Heart left ventricle (tissue), 13 donors: ENCODE measurements around the gene CNNM3.

Experiments used
- CTCF ChIP-seq, 12 donors: fragments of 200-600 bp; sonication (generic) in 4 of 12; IDR thresholded peaks; one replicate each; pipeline versions ENCODE4 v1.5.0 to v1.8.0; 2018 to 2022; ENCODE audit warnings: antibody characterized with exemption in 12 of 12, mild to moderate bottlenecking in 5 of 12
- POLR2A ChIP-seq, 2 donors: fragments of 450-650 bp; IDR thresholded peaks; one replicate each; pipeline ENCODE4 v1.6.1; 2017; ENCODE audit warnings: antibody characterized with exemption in 2 of 2, mild to moderate bottlenecking in 2 of 2, moderate library complexity in 2 of 2
- donor health status: ischemic (EF 13 %, LVEDD 7.1; RV severe dilation, severe dysfunction).
- donor health status: DM: no; HTN: yes; CAD: no.
- donor health status: DM: no; HTN: no; CAD: no.
- donor health status: ischemic (EF 25% LVEDD 6.9; RV normal size, moderate dysfunction).
- donor health status: ischemic (EF 25% LVEDD 5.7; RV mildly dilated, moderate dysfunction).
- donor health status: ischemic (EF 35%, LVEDD 5.7; RV mildly dilated, moderate dysfunction).
- donor health status: nonischemic (EF 11% LVEDD 7.7; RV severe dilation, severe dysfunction).
- donor health status: DM: yes; HTN: yes; CAD: no.
- donor health status: PGD.
- donor health status: ischemic (EF 29% LVEDD 5.4; RV normal size, mild dysfunction).
- donor health status: nonischemic (EF 23%, LVEDD 6.1; RV moderate dilation, normal function).

- no peak for TF ChIP-seq POLR2A (IDR thresholded peaks at IDR 0.05)
- no peak for TF ChIP-seq CTCF (IDR thresholded peaks at IDR 0.05)
Observed at GRCh38 chr2:96863575-96864342, 47.7 kb downstream of the CNNM3 start.
